GM11168 (cell line): ENCODE data around the gene DNAJC18.

Experiments used
- in situ Hi-C: fragments of 300-500 bp; cut with MboI; formaldehyde crosslinking; loops from one replicate; pipeline ENCODE4 v1.12.0; 2022; ENCODE audit warnings: low sequenced_read_pairs; ENCODE audit not compliant: unreplicated experiment

The DNAJC18 gene

DNA sequence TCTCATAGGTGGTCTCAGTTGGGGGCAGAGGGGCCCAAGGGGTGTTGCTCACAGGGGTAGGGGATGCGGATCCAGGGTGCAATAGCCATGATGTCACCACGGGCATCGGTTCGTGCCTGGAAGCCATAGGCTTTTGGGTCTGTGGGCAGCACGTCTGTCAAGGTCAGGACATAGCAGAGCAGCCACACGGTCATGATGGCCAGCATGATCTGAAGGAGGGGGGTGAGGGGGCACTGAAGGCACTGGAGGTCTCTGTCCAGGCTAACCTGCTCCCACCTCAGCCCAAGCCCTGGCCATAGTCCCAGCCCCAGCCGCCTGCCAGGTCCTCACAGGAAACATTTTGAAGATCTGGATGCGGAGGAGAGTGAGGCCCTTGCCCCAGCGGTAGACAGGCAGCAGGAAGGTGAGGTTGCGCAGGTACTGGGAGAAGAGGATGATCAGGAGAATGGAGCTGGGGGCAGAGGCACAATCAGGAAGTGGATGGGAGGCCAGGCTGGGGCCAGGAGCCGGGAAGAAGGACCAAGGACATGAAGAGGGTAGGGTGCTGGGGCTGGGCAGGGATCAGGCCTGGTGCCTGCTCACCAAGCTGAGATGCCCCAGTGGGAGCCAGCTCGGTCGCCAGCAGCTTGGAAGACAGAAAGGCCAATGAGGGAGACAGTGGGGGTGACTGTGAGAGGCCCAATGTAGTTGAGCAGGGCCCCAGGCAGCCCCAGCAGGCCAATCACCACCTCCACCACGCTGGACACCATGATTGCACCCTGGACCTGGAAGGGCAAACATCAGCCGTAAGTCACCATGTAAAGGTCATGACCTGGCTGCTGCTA is 59.5 kb downstream of the DNAJC18 start:
- in situ Hi-C loops = loop anchor here (5.0 kb wide), 1 partner anchor 38 kb away; the partner anchor contains the start of gene PAIP2

DNA sequence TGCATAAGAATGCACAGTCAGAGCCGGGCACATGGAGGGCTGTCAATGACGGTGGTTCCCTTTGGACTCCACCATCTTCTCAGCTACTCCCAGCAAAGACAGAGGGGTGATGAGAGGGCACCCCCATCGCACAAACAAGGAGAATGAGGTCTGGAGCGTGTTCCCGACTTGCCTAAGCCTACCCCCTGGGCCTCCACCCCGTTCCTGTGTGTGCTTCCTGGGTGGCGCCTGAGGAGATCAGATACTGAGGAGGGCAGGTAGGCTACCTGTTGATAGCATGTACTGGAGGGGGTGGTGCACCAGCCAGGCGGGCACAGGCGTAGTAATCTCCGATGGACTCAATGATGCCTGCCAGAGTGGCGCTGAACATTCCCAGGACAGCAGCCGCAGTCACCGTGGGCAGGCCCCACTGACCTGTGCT is 60.4 kb downstream of the DNAJC18 start:
- in situ Hi-C loops = loop anchor here (5.0 kb wide), 1 partner anchor 37 kb away; the partner anchor contains the start of gene PAIP2

DNA sequence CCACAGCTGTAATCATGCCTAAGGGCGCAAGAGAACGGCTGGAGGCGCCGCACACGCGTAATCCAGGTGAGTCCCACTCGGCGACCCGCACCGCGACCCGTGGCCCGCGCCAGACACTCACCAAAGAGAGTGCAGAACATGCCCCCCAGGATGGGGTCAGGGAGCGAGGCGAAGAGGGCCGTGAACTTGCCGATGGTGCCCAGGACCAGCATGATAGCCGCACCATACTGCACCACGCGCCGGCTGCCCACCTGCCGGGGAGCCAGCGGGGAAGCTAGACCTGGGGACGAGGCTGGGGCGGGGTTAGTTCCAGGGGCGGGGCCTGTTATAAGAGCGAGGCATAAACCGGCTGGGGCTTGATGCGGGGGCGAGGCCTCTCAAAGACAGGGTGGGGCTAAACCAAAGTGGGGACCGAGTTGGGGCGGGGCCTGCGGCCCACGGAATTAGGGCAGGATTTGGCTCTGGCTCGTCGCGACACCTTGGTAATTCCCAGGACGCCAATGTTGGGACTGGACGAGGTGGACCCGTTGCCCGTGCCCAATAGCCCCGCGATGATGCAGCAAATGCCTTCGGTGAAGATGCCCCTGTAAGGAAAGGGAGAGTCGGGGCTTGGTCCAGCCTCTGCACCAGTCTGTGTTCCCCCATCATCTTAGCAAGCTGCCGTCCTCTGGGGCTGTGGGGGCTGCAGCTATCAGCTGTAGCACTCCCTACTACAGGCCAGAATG is 61.1 kb downstream of the DNAJC18 start:
- in situ Hi-C loops = loop anchor here (5.0 kb wide), 1 partner anchor 36 kb away; the partner anchor contains the start of gene PAIP2

DNA sequence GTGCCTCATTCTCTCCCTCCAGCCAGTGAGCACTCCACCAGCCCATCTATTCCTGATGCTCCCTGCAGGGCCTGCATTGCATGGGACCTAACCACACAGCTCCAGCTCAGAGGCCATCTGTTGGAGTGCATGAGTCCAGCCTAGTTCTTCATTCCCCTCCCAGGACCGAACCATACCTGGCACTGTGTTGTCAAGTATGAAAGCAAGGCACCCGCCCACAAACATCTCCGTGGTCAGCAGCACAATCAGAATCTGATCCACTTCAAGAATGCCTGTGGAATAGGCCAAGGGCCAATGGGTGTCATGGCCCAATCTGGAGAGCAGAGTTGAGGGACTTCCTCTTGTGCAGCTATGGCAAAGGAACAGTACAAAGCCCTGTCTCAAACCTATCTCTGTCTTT is 62.1 kb downstream of the DNAJC18 start:
- in situ Hi-C loops = loop anchor here (5.0 kb wide), 1 partner anchor 35 kb away; the partner anchor contains the start of gene PAIP2

DNA sequence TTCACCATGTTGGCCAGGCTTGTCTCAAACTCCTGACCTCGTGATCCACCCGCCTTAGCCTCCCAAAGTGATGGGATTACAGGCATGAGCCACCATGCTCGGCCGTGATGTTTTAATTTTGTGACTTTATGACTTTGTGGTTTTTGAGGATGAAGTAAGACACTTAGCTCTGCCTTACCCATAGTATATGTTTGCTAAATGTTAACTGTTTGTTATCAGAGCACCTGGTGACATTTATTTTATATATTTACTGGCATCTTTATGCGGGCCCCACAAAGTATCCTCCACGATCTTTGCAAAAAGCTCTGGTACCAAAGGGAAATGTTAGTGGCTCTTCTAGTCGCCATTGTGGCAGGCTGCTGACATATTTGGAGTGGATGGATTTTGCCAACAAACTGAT is 63.0 kb downstream of the DNAJC18 start:
- in situ Hi-C loops = loop anchor here (5.0 kb wide), 1 partner anchor 34 kb away; the partner anchor contains the start of gene PAIP2

DNA sequence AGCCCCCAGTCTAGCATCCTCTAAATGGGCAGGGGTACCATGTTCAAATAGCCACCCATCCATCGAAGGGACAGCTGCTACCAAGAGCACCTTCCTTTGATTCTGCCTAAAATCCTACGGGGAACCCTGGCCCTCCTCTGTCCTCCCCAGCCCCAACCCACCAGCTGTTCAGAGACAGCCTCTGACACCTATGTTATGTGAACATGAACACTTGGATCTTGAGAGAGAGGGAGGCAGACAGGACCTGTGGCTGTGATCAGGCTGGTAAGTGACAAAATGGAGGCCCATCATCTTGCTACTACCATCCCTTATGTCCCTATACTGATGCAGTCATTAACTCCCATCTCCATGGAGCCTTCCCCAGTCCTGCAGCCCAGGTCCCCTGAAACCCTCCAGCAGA is 64.4 kb downstream of the DNAJC18 start:
- in situ Hi-C loops = loop anchor here (5.0 kb wide), 1 partner anchor 33 kb away; the partner anchor contains the start of gene PAIP2

DNA sequence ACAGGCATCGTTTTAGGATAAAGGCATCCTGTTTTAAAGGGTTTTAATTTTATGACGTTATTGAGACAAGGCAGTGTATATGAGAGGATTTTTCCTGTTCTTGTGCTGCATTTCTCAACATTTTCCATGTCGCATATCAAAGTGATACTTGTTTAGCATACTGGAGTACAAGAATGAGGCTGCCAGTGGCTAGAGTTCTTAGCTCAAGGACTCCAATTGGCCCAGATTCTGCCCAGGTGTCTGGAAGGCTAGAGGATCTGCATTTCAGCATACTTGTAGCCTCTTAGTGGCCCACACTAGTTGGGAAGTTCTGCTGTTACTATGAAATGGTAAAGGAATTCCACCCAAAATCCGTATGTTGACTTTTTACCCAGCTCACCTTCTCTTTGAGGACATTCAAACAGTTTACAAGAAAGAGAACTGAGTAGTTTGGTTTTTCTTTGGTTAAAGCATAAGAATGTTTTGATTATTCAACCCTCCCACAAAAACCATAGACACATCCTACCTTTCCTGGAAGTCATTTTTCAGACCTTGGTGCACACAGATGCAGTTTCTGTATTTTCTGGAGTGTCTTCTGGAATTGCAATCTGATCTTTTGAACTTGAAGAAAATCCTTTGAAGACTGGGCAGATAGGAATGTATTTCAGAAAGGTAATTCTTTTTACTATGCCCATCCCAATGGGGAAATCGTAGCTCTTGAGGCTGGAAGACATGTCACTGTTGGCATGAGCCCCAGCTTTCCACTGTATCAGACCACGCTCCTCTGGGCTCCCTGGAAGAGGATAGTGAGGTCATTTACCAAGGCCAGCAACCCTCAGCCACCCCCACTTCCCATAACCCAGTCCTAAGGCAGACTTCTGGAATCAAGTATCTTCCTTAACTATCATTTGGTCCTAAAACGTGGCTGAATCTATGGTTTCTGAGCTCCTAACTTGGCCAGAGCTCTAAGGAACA is 67.6 kb downstream of the DNAJC18 start:
- in situ Hi-C loops = no loop called here

DNA sequence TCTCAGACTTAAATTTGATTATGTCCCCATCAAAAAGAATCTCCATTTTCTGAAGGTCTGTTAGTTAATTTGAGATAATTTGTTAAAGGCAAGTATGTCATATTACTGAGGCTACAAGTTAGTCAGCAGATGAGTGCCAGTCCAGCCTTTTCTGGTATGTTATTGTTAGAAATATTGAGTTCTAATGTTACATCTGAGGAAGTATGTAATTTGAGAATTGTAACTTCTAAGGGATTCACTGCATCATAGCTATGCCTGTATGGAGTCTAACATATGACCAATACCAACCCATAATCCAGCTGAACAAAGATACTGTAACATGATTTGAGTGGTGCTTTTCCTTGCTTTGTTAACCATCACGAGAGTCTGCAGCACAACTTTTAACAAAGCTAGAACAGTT is 70.1 kb downstream of the DNAJC18 start:
- in situ Hi-C loops = no loop called here

DNA sequence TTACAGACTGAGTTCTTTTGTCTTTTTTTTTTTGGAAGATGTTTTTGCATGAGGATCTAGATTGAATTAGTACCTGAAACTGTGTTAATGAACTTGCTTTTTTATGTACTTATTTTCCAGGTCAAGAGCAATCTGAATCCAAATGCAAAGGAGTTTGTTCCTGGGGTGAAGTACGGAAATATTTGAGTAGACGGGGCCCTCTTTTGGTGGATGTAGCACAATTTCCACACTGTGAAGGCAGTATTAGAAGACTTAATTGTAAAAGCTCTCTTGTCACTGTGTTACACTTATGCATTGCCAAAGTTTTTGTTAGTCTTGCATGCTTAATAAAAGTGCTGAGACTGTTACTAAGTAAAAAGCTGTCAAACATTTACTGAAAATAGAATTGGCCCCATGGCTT is 70.7 kb downstream of the DNAJC18 start:
- in situ Hi-C loops = no loop called here

DNA sequence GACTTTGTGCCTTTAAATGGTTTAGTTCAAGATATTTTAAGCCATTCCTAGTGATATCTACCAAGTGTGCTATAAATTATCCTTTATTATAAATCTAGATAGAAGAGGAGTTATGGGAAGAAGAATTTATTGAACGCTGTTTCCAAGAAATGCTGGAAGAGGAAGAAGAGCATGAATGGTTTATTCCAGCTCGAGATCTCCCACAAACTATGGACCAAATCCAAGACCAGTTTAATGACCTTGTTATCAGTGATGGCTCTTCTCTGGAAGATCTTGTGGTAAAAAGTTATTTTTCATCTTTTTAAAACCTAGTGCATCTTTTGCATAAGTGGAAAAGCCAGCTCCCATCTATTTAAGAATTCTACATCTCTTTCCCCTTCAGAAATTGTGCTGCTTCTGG is 74.9 kb downstream of the DNAJC18 start:
- in situ Hi-C loops = no loop called here

DNA sequence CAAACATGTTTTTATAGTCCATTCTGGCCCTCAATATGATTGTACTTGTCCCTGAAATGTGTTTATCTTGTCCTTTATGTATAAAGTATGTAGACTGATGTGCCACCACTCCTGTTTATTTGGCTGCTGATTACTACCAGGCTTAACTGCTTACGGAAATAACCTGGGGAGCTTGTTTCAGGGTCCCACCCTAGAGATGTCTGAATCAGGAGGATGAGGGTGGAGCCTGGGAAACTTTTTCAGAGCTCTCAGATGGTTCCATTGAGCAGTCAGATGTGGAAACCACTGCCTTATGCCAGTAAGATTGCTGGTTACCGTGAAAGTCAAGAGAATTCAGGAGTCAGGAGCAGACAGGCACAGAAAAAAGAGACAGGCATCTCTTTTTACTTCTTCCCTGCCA is 75.4 kb downstream of the DNAJC18 start:
- in situ Hi-C loops = no loop called here

DNA sequence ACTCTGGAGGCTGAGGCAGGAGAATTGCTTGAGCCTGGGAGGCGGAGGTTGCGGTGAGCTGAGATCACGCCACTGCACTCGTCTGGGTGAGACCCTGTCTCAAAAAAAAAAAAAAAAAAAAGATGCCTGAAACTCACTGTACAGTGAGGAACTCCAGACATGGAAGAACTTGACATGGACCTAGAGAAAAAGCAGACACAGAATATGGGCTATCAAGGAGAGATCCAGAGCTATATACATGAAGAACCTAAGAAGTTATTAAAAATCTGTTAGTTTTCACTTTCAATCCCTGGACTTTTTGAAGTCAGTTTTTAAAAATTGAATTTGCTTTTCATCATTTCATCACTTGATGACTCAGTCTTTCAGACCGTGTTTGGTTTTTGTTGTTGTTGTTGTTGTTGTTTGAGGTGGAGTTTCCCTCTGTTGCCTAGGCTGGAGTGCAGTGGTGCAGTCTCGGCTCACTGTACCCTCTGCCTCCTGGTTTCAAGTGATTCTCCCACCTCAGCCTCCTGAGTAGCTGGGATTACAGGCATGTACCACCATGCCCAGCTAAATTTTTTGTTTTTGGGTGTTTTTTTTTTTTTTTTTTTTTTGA is 77.4 kb downstream of the DNAJC18 start:
- in situ Hi-C loops = no loop called here

DNA sequence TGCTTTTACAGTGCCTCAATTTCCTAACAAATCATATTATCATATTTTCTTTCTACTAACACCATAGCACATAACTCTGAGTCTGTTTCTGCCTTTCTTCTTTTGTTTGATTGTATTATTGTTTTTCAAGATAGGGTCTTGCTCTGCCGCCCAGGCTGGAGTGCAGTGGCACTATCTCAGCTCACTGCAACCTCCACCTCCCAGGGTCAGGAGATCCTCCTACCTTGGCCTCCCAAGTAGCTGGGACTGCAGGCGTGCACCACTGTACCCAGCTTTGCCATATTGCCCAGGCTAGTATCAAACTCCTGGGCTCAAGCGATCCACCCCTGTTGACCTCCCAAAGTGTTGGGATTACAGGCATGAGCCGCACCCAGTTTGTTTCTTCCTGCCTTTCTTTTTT is 78.9 kb downstream of the DNAJC18 start:
- in situ Hi-C loops = no loop called here
